ENCODE data around the gene ZBTB21. TPM values are rescaled to one million over a fixed set of nuclear protein-coding genes. Genes with fewer than 3 reads are reported as not detected.

Gene ZBTB21
- total and polyA plus RNA-seq, 5 donors from 2014 or later, result 2.4 to 107 (median 5.7) TPM

DNA sequence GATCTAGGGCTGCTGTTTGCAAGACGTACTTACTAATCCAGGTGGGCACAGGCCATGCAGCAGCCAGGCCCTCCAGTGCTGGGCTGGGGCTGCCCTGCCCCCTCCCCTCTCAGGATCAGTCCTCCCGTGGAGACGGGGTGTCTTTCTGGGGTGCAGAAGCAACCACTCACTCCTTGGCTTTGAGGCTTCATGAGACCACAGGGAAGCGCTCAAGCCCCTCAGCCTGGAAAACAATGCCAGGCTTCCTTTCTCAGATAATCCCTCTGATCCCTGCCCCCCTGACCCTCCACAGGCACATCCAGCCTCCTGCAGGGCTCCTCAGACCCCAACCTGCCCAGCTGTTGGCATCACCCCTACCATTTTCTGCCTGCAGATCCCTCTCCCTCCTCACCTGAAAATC lies 42.5 kb downstream of the ZBTB21 start:
- H3K4me3 ChIP-seq (ENCODE audit: low read depth, low read length), result no peak overlapping the region
- no peaks in the 10 kb centered on the region for H3K9me3 ChIP-seq (ENCODE audit: control insufficient read depth in 2 of 2, low read length in 2 of 2)
- no peaks in the 10 kb centered on the region for H3K27me3 ChIP-seq (ENCODE audit: control insufficient read depth, insufficient read depth, low read length)
- H3K27ac ChIP-seq (ENCODE audit: insufficient read depth, low read length, poor library complexity, severe bottlenecking), result no peak overlapping the region
- peaks cover 0 to 3% (median 0%) of the 10 kb centered on the region in 4 donors for H3K4me1 Mint-ChIP-seq
- H3K9me3 Mint-ChIP-seq, result peaks cover 0 to 1% (median 0%) of the 10 kb centered on the region in 7 donors
- H3K4me3 Mint-ChIP-seq, result no peak overlapping the region
- DNase-seq (no peak), ATAC-seq (ENCODE audit: low read depth in 2 of 2) (no peak)
- peaks cover 8% of the 10 kb centered on the region for H3K27me3 Mint-ChIP-seq
- H3K4me1 ChIP-seq (ENCODE audit: control insufficient read depth, insufficient read depth, low read length, poor library complexity, severe bottlenecking), result no peaks in the 10 kb centered on the region
- no peak overlapping the region for H3K27ac Mint-ChIP-seq
- no peaks in the 10 kb centered on the region for H3K36me3 ChIP-seq (ENCODE audit: control insufficient read depth, insufficient read depth, low read length)
- H3K36me3 Mint-ChIP-seq, result no peaks in the 10 kb centered on the region

DNA sequence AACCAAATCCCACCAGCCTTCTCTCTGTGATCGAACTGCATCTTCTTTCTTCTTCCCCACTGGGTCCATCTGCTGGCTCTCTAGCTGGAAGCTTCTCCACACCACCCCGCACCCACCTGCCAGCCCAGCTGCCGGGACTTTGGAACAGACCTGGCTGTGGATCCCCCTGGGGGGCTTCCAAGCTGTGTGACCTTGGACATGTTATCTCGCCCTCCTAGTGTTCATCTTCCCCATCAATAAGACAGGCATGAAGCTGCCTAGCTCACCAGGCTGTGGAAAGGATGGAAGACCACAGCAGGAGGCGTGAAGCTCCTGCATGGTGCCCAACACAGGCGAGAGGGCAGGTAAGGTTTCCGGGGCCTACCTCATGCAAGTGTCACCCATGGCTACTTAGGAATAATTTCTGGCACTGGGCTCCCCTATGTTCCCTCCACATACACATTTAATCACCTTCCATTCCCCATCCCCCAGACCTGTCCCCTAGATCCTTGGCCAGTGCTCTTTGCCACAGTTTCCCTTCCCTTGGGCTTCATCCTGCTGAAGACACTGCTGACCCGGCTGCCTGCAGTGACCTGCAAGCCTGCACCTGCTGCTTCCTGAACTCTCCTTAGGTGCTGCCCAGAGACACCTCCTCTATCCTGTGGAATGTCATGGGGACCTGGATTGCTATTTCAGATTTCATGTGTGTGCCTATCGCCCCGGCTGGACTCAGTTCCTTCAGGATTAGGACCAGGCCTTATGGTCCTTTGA lies 43.1 kb downstream of the ZBTB21 start:
- Mint-ChIP-seq H3K4me3 (peak overlapping the region in 1 of 4 donors; percentile 48), H3K27me3 (peaks cover 12% of the 10 kb centered on the region), H3K9me3 (peaks cover 0 to 1% (median 0%) of the 10 kb centered on the region in 7 donors), H3K36me3 (no peaks in the 10 kb centered on the region), H3K4me1 (peaks cover 0 to 3% (median 0%) of the 10 kb centered on the region in 4 donors), H3K27ac (no peak overlapping the region)
- no peak for ATAC-seq (ENCODE audit: low read depth in 2 of 2)
- H3K9me3 ChIP-seq (ENCODE audit: control insufficient read depth in 2 of 2, low read length in 2 of 2), result no peaks in the 10 kb centered on the region
- no peaks in the 10 kb centered on the region for H3K27me3 ChIP-seq (ENCODE audit: control insufficient read depth, insufficient read depth, low read length)
- no peaks in the 10 kb centered on the region for H3K36me3 ChIP-seq (ENCODE audit: control insufficient read depth, insufficient read depth, low read length)
- no peak overlapping the region for H3K4me3 ChIP-seq (ENCODE audit: low read depth, low read length)
- no peak overlapping the region for H3K27ac ChIP-seq (ENCODE audit: insufficient read depth, low read length, poor library complexity, severe bottlenecking)
- H3K4me1 ChIP-seq (ENCODE audit: control insufficient read depth, insufficient read depth, low read length, poor library complexity, severe bottlenecking), result no peaks in the 10 kb centered on the region
- DNase-seq, result no peak

DNA sequence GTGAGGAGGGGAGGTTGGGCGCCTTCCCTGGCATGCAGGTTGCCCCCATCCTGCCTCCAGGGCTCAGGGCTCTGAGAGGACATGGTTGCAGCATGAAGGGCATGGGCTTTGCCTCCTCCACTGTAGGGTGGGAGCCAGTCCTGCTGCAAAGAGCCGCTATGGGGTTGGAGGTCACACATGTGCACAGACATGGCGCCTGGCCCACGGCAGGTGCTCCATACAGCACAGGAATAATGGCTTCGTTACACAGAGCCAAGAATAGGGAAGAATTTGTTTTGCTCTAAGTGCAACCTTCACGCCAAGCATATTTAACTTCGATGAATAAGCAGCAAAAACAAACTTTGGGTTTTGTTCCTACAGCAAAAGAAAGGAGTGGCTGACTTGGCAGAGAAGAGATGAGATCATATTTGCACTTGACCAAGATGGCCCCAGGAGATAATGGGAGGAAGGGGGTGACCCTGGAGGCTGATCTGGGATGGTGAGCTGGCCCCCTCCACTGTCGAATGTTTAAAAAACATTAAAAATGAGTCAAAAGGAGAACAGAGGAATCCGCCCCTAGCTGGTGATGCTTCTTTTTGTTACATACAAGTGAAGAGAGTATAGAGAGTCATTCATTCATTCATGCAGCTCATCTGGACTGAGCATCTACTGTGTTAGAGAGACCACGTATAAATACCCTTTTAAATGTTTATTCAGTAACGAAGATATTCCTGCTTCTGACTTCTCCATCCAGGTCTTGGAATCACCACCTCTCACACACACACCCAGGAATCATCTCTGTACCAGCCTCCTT lies 43.9 kb downstream of the ZBTB21 start:
- Mint-ChIP-seq H3K36me3 (no peaks in the 10 kb centered on the region), H3K4me1 (peaks cover 0 to 6% (median 3%) of the 10 kb centered on the region in 4 donors), H3K4me3 (peak overlapping the region in 1 of 4 donors; percentile 48), H3K27ac (peak overlapping the region in 1 of 3 donors; percentile 11), H3K27me3 (peaks cover 16% of the 10 kb centered on the region), H3K9me3 (peaks cover 0 to 1% (median 0%) of the 10 kb centered on the region in 7 donors)
- Histone ChIP-seq H3K36me3 (ENCODE audit: control insufficient read depth, insufficient read depth, low read length) (no peaks in the 10 kb centered on the region), H3K4me1 (ENCODE audit: control insufficient read depth, insufficient read depth, low read length, poor library complexity, severe bottlenecking) (no peaks in the 10 kb centered on the region), H3K4me3 (ENCODE audit: low read depth, low read length) (no peak overlapping the region), H3K27ac (ENCODE audit: insufficient read depth, low read length, poor library complexity, severe bottlenecking) (no peak overlapping the region), H3K27me3 (ENCODE audit: control insufficient read depth, insufficient read depth, low read length) (peaks cover 2% of the 10 kb centered on the region), H3K9me3 (ENCODE audit: control insufficient read depth in 2 of 2, low read length in 2 of 2) (no peaks in the 10 kb centered on the region)
- ATAC-seq (ENCODE audit: low read depth in 2 of 2) (no peak), DNase-seq (no peak)

DNA sequence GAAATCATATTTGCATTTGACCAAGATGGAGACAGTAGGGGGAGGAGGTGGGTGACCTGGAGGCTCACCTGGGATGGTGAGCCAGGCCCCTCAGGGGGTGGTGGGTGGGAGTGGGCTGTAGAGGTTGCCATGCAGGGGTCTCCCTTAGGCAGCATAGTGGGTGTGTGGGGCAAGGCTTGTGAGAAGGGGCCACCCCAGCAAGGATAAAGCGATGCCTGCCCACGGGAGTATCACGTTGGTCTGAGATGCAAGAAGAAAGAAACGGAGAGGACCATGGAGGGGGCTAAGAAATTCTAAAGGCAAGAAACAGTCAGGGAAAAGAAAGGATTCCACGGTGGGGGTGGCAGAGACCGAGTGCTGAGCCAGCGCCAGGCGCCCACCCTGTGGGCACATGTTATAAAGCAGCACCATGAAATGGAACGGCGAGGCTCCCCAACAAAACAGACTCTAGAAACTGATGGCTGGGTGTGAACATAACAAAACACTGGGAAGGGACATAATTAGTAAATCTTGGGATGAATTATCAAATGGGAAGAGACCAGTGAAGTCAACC lies 44.6 kb downstream of the ZBTB21 start:
- peaks cover 5% of the 10 kb centered on the region for H3K27me3 ChIP-seq (ENCODE audit: control insufficient read depth, insufficient read depth, low read length)
- no peaks in the 10 kb centered on the region for H3K9me3 ChIP-seq (ENCODE audit: control insufficient read depth in 2 of 2, low read length in 2 of 2)
- H3K27me3 Mint-ChIP-seq, result peaks cover 18% of the 10 kb centered on the region
- H3K4me3 Mint-ChIP-seq, result no peak overlapping the region
- no peaks in the 10 kb centered on the region for H3K36me3 Mint-ChIP-seq
- no peak for ATAC-seq (ENCODE audit: low read depth in 2 of 2)
- no peak for DNase-seq
- H3K4me3 ChIP-seq (ENCODE audit: low read depth, low read length), result no peak overlapping the region
- peaks cover 0 to 6% (median 5%) of the 10 kb centered on the region in 4 donors for H3K4me1 Mint-ChIP-seq
- H3K4me1 ChIP-seq (ENCODE audit: control insufficient read depth, insufficient read depth, low read length, poor library complexity, severe bottlenecking), result no peaks in the 10 kb centered on the region
- H3K27ac Mint-ChIP-seq, result no peak overlapping the region
- no peaks in the 10 kb centered on the region for H3K36me3 ChIP-seq (ENCODE audit: control insufficient read depth, insufficient read depth, low read length)
- H3K9me3 Mint-ChIP-seq, result peaks cover 0 to 1% (median 0%) of the 10 kb centered on the region in 7 donors
- no peak overlapping the region for H3K27ac ChIP-seq (ENCODE audit: insufficient read depth, low read length, poor library complexity, severe bottlenecking)

DNA sequence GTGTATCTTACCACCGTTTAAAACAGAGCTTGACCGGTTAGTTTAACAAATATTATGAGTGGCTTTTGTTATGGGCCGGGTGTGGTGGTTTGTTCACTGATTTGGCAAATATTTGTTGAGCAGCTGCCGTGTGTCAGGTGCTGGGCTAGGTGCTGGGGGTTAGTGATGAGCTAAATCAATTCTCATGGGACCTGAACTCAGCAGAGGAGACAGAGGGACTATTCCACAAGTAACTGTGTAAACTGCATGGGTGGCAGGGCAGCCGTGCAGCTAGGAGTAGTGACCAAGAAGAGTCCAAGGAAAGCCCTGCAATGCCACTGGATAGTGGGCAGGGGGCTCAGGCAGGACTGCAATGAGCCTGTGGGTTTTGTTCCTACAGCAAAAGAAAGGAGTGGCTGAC lies 45.1 kb downstream of the ZBTB21 start:
- Mint-ChIP-seq H3K27me3 (peaks cover 18% of the 10 kb centered on the region), H3K4me1 (peaks cover 0 to 6% (median 5%) of the 10 kb centered on the region in 4 donors), H3K36me3 (no peaks in the 10 kb centered on the region), H3K9me3 (peaks cover 0 to 1% (median 0%) of the 10 kb centered on the region in 7 donors), H3K4me3 (no peak overlapping the region), H3K27ac (peak overlapping the region in 1 of 3 donors; percentile 33)
- Histone ChIP-seq H3K9me3 (ENCODE audit: control insufficient read depth in 2 of 2, low read length in 2 of 2) (no peaks in the 10 kb centered on the region), H3K27me3 (ENCODE audit: control insufficient read depth, insufficient read depth, low read length) (peaks cover 5% of the 10 kb centered on the region), H3K27ac (ENCODE audit: insufficient read depth, low read length, poor library complexity, severe bottlenecking) (no peak overlapping the region), H3K4me1 (ENCODE audit: control insufficient read depth, insufficient read depth, low read length, poor library complexity, severe bottlenecking) (no peaks in the 10 kb centered on the region), H3K4me3 (ENCODE audit: low read depth, low read length) (no peak overlapping the region), H3K36me3 (ENCODE audit: control insufficient read depth, insufficient read depth, low read length) (no peaks in the 10 kb centered on the region)
- DNase-seq (no peak), ATAC-seq (ENCODE audit: low read depth in 2 of 2) (no peak)

- Mint-ChIP-seq H3K36me3 (no peaks in the 10 kb centered on the region), H3K4me1 (peaks cover 0 to 6% (median 5%) of the 10 kb centered on the region in 4 donors)
- no peak for DNase-seq
Measured at GRCh38 chr21:41964171-41964570, 46.0 kb downstream of the ZBTB21 start.

GRCh38 chr21:41962425-41962966 lies 47.7 kb downstream of the ZBTB21 start:
- no peak for ATAC-seq (ENCODE audit: low read depth in 2 of 2)
- Histone ChIP-seq H3K36me3 (ENCODE audit: control insufficient read depth, insufficient read depth, low read length) (no peaks in the 10 kb centered on the region), H3K9me3 (ENCODE audit: control insufficient read depth in 2 of 2, low read length in 2 of 2) (no peaks in the 10 kb centered on the region), H3K27me3 (ENCODE audit: control insufficient read depth, insufficient read depth, low read length) (peaks cover 5% of the 10 kb centered on the region), H3K27ac (ENCODE audit: insufficient read depth, low read length, poor library complexity, severe bottlenecking) (no peak overlapping the region), H3K4me3 (ENCODE audit: low read depth, low read length) (no peak overlapping the region), H3K4me1 (ENCODE audit: control insufficient read depth, insufficient read depth, low read length, poor library complexity, severe bottlenecking) (no peaks in the 10 kb centered on the region)
- Mint-ChIP-seq H3K9me3 (peaks cover 0 to 1% (median 0%) of the 10 kb centered on the region in 7 donors), H3K36me3 (no peaks in the 10 kb centered on the region), H3K4me3 (no peak overlapping the region), H3K27ac (no peak overlapping the region), H3K27me3 (peaks cover 19% of the 10 kb centered on the region), H3K4me1 (peaks cover 0 to 6% (median 5%) of the 10 kb centered on the region in 4 donors)
- no peak for DNase-seq

More at GRCh38 chr21:41964171-41964570, 46.0 kb downstream of the ZBTB21 start:
- Mint-ChIP-seq H3K4me3 (no peak overlapping the region), H3K27me3 (peaks cover 18% of the 10 kb centered on the region), H3K9me3 (peaks cover 0 to 1% (median 0%) of the 10 kb centered on the region in 7 donors), H3K27ac (no peak overlapping the region)
- ATAC-seq (ENCODE audit: low read depth in 2 of 2), result no peak
- H3K27me3 ChIP-seq (ENCODE audit: control insufficient read depth, insufficient read depth, low read length), result peaks cover 5% of the 10 kb centered on the region
- no peak overlapping the region for H3K27ac ChIP-seq (ENCODE audit: insufficient read depth, low read length, poor library complexity, severe bottlenecking)
- H3K4me3 ChIP-seq (ENCODE audit: low read depth, low read length), result no peak overlapping the region
- H3K4me1 ChIP-seq (ENCODE audit: control insufficient read depth, insufficient read depth, low read length, poor library complexity, severe bottlenecking), result no peaks in the 10 kb centered on the region
- no peaks in the 10 kb centered on the region for H3K36me3 ChIP-seq (ENCODE audit: control insufficient read depth, insufficient read depth, low read length)
- H3K9me3 ChIP-seq (ENCODE audit: control insufficient read depth in 2 of 2, low read length in 2 of 2), result no peaks in the 10 kb centered on the region
